A549 (cell line): ENCODE measurements around the gene CLHC1. TPM values are rescaled to one million over a fixed set of nuclear protein-coding genes. Genes with fewer than 3 reads are reported as not detected.

Source experiments
- ATAC-seq, 2 experiments: fragments of 200-7000 bp in 1 of 2; fragments of >200 bp in 1 of 2; cut with Nextera tagmentation in 1 of 2; cut with Tn5 transposase in 1 of 2; 3 replicates each; pipeline versions ENCODE4 v1.8.0 to v1.9.1; 2018 to 2020; ENCODE audit warnings: mild to moderate bottlenecking in 1 of 2, moderate library complexity in 1 of 2
- CTCF ChIA-PET: fragments of 300-600 bp; sonication (Branson Sonifier 250); formaldehyde crosslinking; extraction: SDS; loops from one replicate; lab custom pipeline; 2021; ENCODE audit warnings: antibody characterized with exemption, inconsistent platforms; lab: Yijun Ruan, JAX
- POLR2A ChIA-PET: fragments of 350-600 bp; formaldehyde crosslinking; extraction: SDS; loops from one replicate; lab custom pipeline; 2021; ENCODE audit warnings: antibody characterized with exemption, inconsistent platforms; lab: Yijun Ruan, JAX
- DNase-seq, 2 experiments: peaks; one replicate each; pipeline versions ENCODE4 v3.0.0 to v3.0.0-alpha.2; 2011 to 2016; ENCODE audit warnings: low read depth in 1 of 2, low spot score in 1 of 2
- FAIRE-seq: peaks from 2 replicates; lab custom pipeline; 2011; peaks lifted over from hg19 to GRCh38; lab: Jason Lieb, UNC
- H3K27ac ChIP-seq, 2 experiments: fragments of >200 bp; sonication (Bioruptor Twin); formaldehyde crosslinking; 3 replicates each; pipeline ENCODE4 v1.5.1; 2016 to 2017
- H3K4me1 ChIP-seq: fragments of >200 bp; sonication (Bioruptor Twin); formaldehyde crosslinking; 3 replicates; pipeline ENCODE4 v1.6.1; 2016
- H3K4me2 ChIP-seq: fragments of >200 bp; sonication (Bioruptor Twin); formaldehyde crosslinking; 3 replicates; pipeline ENCODE4 v1.6.1; 2016
- H3K4me3 ChIP-seq: fragments of >200 bp; sonication (Bioruptor Twin); formaldehyde crosslinking; 3 replicates; pipeline ENCODE4 v1.5.1; 2016
- H3K9me3 ChIP-seq: fragments of >200 bp; sonication (Bioruptor Twin); formaldehyde crosslinking; 3 replicates; pipeline ENCODE4 v1.6.1; 2016
- CBX8 ChIP-seq: fragments of 200-600 bp; sonication (generic); IDR thresholded peaks from 2 replicates; pipeline ENCODE4 v1.6.1; 2016
- CHD4 ChIP-seq: fragments of 200-600 bp; sonication (generic); IDR thresholded peaks from 2 replicates; pipeline ENCODE4 v1.6.1; 2016; ENCODE audit warnings: antibody characterized with exemption, mild to moderate bottlenecking, borderline replicate concordance
- E2F6 ChIP-seq: IDR thresholded peaks from 2 replicates; pipeline ENCODE4 v1.6.1; 2012; ENCODE audit warnings: low read depth, borderline replicate concordance
- ESRRA ChIP-seq: fragments of 150-350 bp; IDR thresholded peaks from 2 replicates; pipeline ENCODE4 v1.6.1; 2014; ENCODE audit warnings: mild to moderate bottlenecking, low read length, borderline replicate concordance
- FOSL2 ChIP-seq, 2 experiments: fragments of 450-650 bp in 1 of 2; fragments of >200 bp in 1 of 2; sonication (Bioruptor Twin) in 1 of 2; formaldehyde crosslinking; IDR thresholded peaks; 2 replicates each; pipeline versions ENCODE4 v1.5.0 to v1.6.1; 2016 to 2020; ENCODE audit warnings: mild to moderate bottlenecking in 1 of 2, moderate library complexity in 1 of 2
- FOXS1 ChIP-seq: fragments of 250-450 bp; sonication (Bioruptor Pico); IDR thresholded peaks from 2 replicates; pipeline ENCODE4 v1.5.0; 2020; ENCODE audit warnings: mild to moderate bottlenecking, moderate library complexity
- KDM1A ChIP-seq: fragments of 200-600 bp; sonication (generic); IDR thresholded peaks from 2 replicates; pipeline ENCODE4 v1.6.1; 2016; ENCODE audit warnings: low read depth, mild to moderate bottlenecking
- MAFK ChIP-seq: fragments of 450-650 bp; IDR thresholded peaks from 2 replicates; pipeline ENCODE4 v1.6.1; 2014; ENCODE audit not compliant: partially characterized antibody
- POLR2A ChIP-seq: IDR thresholded peaks from 2 replicates; pipeline ENCODE4 v1.6.1; 2012; ENCODE audit warnings: mild to moderate bottlenecking, low read length
- RARB ChIP-seq: fragments of 250-450 bp; sonication (Bioruptor Pico); IDR thresholded peaks from 2 replicates; pipeline ENCODE4 v1.8.0; 2021; ENCODE audit warnings: mild to moderate bottlenecking, moderate library complexity
- SMC3 ChIP-seq: fragments of >200 bp; sonication (Bioruptor Twin); formaldehyde crosslinking; IDR thresholded peaks from 3 replicates; pipeline ENCODE4 v1.6.1; 2018; ENCODE audit warnings: inconsistent platforms
- TFCP2L1 ChIP-seq: fragments of 250-450 bp; sonication (Bioruptor Pico); IDR thresholded peaks from 2 replicates; pipeline ENCODE4 v1.5.0; 2021; ENCODE audit warnings: mild to moderate bottlenecking
- WGBS: methylation state at CpG from one replicate; pipeline ENCODE4 v1.1.6; 2017; ENCODE audit errors: missing lambda C conversion rate; 5-methylcytosine and 5-hydroxymethylcytosine counted together
- polyA plus RNA-seq, 4 experiments: library from polyadenylated mRNA; depleted of rRNA in 3 of 4; stranded (reverse); fragments of >200 nt; fragmentation: RNase III in 1 of 4; extraction: RNeasy Plus Mini Kit Qiagen cat#74134 plus additional on column Dnase treatment in 1 of 4; gene quantifications; 2 replicates in 3 of 4; 3 replicates in 1 of 4; pipeline ENCODE4 v1.2.3, GENCODE V29; 2011 to 2017
- TF ChIP-seq, protein P1 (sequence below): fragments of >200 bp; sonication (Bioruptor Twin); formaldehyde crosslinking; IDR thresholded peaks from 3 replicates; pipeline ENCODE4 v1.6.1; 2016
- TF ChIP-seq, protein P2 (sequence below): fragments of >200 bp; sonication (Bioruptor Twin); formaldehyde crosslinking; IDR thresholded peaks from 3 replicates; pipeline ENCODE4 v1.5.1; 2016

Gene CLHC1
- polyA plus RNA-seq, 2 of the 4 experiments (the other 2 are of a cell fraction) = 3.2 to 8.5 TPM

GRCh38 chr2:55148269-55148668 lies 83.8 kb downstream of the CLHC1 start (continued):
- TF ChIP-seq, protein P1, sequence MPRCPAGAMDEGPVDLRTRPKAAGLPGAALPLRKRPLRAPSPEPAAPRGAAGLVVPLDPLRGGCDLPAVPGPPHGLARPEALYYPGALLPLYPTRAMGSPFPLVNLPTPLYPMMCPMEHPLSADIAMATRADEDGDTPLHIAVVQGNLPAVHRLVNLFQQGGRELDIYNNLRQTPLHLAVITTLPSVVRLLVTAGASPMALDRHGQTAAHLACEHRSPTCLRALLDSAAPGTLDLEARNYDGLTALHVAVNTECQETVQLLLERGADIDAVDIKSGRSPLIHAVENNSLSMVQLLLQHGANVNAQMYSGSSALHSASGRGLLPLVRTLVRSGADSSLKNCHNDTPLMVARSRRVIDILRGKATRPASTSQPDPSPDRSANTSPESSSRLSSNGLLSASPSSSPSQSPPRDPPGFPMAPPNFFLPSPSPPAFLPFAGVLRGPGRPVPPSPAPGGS = no peak
- no peak for TF ChIP-seq ESRRA

- TF ChIP-seq, protein P2, sequence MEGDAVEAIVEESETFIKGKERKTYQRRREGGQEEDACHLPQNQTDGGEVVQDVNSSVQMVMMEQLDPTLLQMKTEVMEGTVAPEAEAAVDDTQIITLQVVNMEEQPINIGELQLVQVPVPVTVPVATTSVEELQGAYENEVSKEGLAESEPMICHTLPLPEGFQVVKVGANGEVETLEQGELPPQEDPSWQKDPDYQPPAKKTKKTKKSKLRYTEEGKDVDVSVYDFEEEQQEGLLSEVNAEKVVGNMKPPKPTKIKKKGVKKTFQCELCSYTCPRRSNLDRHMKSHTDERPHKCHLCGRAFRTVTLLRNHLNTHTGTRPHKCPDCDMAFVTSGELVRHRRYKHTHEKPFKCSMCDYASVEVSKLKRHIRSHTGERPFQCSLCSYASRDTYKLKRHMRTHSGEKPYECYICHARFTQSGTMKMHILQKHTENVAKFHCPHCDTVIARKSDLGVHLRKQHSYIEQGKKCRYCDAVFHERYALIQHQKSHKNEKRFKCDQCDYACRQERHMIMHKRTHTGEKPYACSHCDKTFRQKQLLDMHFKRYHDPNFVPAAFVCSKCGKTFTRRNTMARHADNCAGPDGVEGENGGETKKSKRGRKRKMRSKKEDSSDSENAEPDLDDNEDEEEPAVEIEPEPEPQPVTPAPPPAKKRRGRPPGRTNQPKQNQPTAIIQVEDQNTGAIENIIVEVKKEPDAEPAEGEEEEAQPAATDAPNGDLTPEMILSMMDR = no peak
- TF ChIP-seq KDM1A (no peak), MAFK (no peak), SMC3 (no peak), E2F6 (no peak)
- WGBS = 92% methylated on average over 3 of the region's 3 CpGs
- no peak for FAIRE-seq
- no peak for DNase-seq
- no peak for ATAC-seq
- POLR2A ChIA-PET = no interaction called here
- no peaks in the 10 kb centered on the region for H3K4me1 ChIP-seq
- CTCF ChIA-PET = interaction anchor here (1.4 to 14.2 kb wide), 3 partner anchors 10 to 20 kb away, joined by 3 to 127 read pairs (median 4); no protein-coding TSS in a partner anchor
- no peak overlapping the region for H3K4me3 ChIP-seq
- H3K4me2 ChIP-seq = no peak overlapping the region
- no peak overlapping the region for H3K27ac ChIP-seq
- H3K9me3 ChIP-seq = no peaks in the 10 kb centered on the region
Observed at GRCh38 chr2:55147531-55147930, 84.6 kb downstream of the CLHC1 start.

DNA sequence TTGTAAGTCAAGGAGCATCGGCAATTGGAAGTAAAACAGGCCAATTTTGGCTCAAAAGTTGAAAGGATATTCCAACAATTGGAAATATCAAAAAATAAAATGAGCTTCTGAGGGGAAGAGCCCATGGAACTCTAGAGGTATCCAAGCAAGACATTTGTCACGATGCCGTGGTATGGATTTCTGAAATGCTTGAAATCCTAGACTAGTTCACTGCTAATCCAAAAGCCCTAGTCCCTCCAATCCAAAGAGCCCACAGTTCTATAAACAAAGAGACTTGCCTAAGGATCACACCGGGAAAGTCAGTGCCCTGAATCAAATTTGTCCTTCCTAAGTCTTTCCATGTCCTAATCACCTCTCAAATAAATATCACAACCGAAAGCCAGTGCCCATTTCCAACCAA lies 85.1 kb downstream of the CLHC1 start:
- no peak for DNase-seq
- WGBS = 82% methylated on average over 5 of the region's 5 CpGs
- no peak overlapping the region for H3K4me3 ChIP-seq
- no peak for ATAC-seq
- H3K4me1 ChIP-seq = peaks cover 4% of the 10 kb centered on the region; the same call in 2 of the 3 replicates
- CTCF ChIA-PET = interaction anchor here (1.4 to 14.2 kb wide), 3 partner anchors 9 to 20 kb away, joined by 3 to 127 read pairs (median 4); no protein-coding TSS in a partner anchor
- H3K4me2 ChIP-seq = no peak overlapping the region
- FAIRE-seq = no peak
- POLR2A ChIA-PET = no interaction called here
- no peaks in the 10 kb centered on the region for H3K9me3 ChIP-seq
- no peak for TF ChIP-seq E2F6
- H3K27ac ChIP-seq = no peak overlapping the region

DNA sequence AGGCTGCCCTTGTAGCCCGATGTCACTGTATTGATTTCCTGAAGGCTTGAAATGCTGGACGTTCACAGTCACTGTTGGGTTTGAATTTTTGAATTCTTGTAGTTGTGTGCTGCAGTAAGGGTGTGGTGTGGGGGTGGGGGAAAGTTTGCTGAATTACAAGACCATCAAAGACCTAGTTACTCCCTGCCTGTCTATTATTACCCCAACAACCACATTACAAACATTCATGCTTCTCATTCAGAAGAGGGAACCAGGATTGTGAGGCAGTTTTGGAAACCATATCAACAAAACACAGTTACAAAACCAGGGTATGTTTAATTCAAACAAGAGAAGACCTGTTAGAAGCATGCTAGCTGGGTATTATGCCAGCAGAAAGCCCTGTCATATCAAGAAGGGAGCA lies 85.8 kb downstream of the CLHC1 start:
- ChIA-PET CTCF (interaction anchor here (1.4 to 2.0 kb wide), 3 partner anchors 9 to 98 kb away, joined by 3 to 5 read pairs (median 4); no protein-coding TSS in a partner anchor), POLR2A (no interaction called here)
- no peak for DNase-seq
- Histone ChIP-seq H3K4me1 (peaks cover 11% of the 10 kb centered on the region; the same call in 2 of the 3 replicates), H3K4me2 (no peak overlapping the region), H3K9me3 (no peaks in the 10 kb centered on the region), H3K27ac (no peak overlapping the region), H3K4me3 (no peak overlapping the region)
- ATAC-seq = no peak
- 73% methylated on average over 2 of the region's 2 CpGs for WGBS
- no peak for FAIRE-seq
- TF ChIP-seq RARB (CRISPR knock-in tag) (no peak), CBX8 (no peak), TFCP2L1 (CRISPR knock-in tag) (no peak), POLR2A (no peak), FOXS1 (no peak), FOSL2 (IDR thresholded peaks at IDR 0.05) (no peak), FOSL2 (CRISPR knock-in tag; IDR thresholded peaks at IDR 0.05) (no peak), CHD4 (no peak), SMC3 (no peak)
